A673 (cell line): ENCODE data around the gene ELOVL6. TPM values are rescaled to one million over a fixed set of nuclear protein-coding genes. Genes with fewer than 3 reads are reported as not detected.

ENCODE experiments used
- BruUV-seq: library from RNA; stranded (reverse); fragments of 400-500 nt; replicated peaks from 2 replicates; lab custom pipeline; 2021; lab: Mats Ljungman, UMichigan
- CTCF ChIA-PET: fragments of 300-600 bp; sonication (Branson Sonifier 250); formaldehyde crosslinking; loops from one replicate; lab custom pipeline; 2022; ENCODE audit warnings: antibody characterized with exemption; lab: Charles Lee
- POLR2A ChIA-PET: fragments of 300-600 bp; sonication (Branson Sonifier 250); formaldehyde crosslinking; loops from one replicate; lab custom pipeline; 2022; ENCODE audit warnings: antibody characterized with exemption; ENCODE audit not compliant: low non-redundant PET; lab: Charles Lee
- DNase-seq: peaks from one replicate; pipeline ENCODE4 v3.0.0-alpha.2; 2015; ENCODE audit warnings: low spot score
- H3K27ac ChIP-seq: fragments of 200-600 bp; sonication (generic); 2 replicates; pipeline ENCODE4 v1.5.1; 2016; ENCODE audit warnings: mixed run types, low read depth, mild to moderate bottlenecking, mixed read lengths, antibody characterized with exemption, low read length; ENCODE audit not compliant: poor library complexity, severe bottlenecking
- H3K27me3 ChIP-seq: fragments of 200-600 bp; sonication (generic); replicated peaks from 2 replicates; pipeline ENCODE4 v1.6.1; 2017; ENCODE audit warnings: mixed run types, low read depth, mild to moderate bottlenecking, mixed read lengths, antibody characterized with exemption, low read length; ENCODE audit not compliant: insufficient read depth, poor library complexity
- H3K36me3 ChIP-seq: fragments of 200-600 bp; sonication (generic); 2 replicates; pipeline ENCODE4 v1.6.1; 2016; ENCODE audit warnings: mixed run types, mild to moderate bottlenecking, mixed read lengths, antibody characterized with exemption, low read length; ENCODE audit not compliant: insufficient read depth, poor library complexity, severe bottlenecking
- H3K4me1 ChIP-seq: fragments of 200-600 bp; sonication (generic); 2 replicates; pipeline ENCODE4 v1.6.1; 2017; ENCODE audit warnings: mixed run types, mild to moderate bottlenecking, mixed read lengths, antibody characterized with exemption, low read length; ENCODE audit not compliant: insufficient read depth, poor library complexity, severe bottlenecking
- H3K4me3 ChIP-seq: fragments of 200-600 bp; sonication (generic); 2 replicates; pipeline ENCODE4 v1.5.1; 2016; ENCODE audit warnings: low read depth, mixed run types, mild to moderate bottlenecking, mixed read lengths, low read length; ENCODE audit not compliant: poor library complexity, severe bottlenecking
- H3K9me3 ChIP-seq: fragments of 200-600 bp; sonication (generic); 2 replicates; pipeline ENCODE4 v1.6.1; 2016; ENCODE audit warnings: mixed run types, low read depth, mild to moderate bottlenecking, mixed read lengths, antibody characterized with exemption, low read length; ENCODE audit not compliant: poor library complexity, severe bottlenecking
- CTCF ChIP-seq: fragments of 300-800, 200-600 bp; sonication (generic); conservative IDR thresholded peaks from 2 replicates; pipeline ENCODE4 v1.5.1; 2017; ENCODE audit warnings: low read depth, mild to moderate bottlenecking, antibody characterized with exemption, low read length, moderate library complexity, mixed read lengths
- EZH2 ChIP-seq: fragments of 200-600 bp; sonication (generic); IDR thresholded peaks from 2 replicates; pipeline ENCODE4 v1.6.1; 2017; ENCODE audit warnings: borderline replicate concordance, low read depth, mild to moderate bottlenecking, mixed read lengths, antibody characterized with exemption, low read length; ENCODE audit not compliant: poor library complexity, severe bottlenecking
- intact Hi-C: fragments of 100-400 bp; cut with micrococcal nuclease; formaldehyde crosslinking; loops from one replicate; pipeline ENCODE4 v1.10.0; 2022; ENCODE audit not compliant: unreplicated experiment
- total RNA-seq: library from RNA; stranded (reverse); gene quantifications from 2 replicates; pipeline ENCODE4 v1.2.3, GENCODE V29; 2021

The ELOVL6 gene
- total RNA-seq, 1 experiment from 2014 or later, result 50.0 TPM

GRCh38 chr4:110208419-110208818, 10.0 kb upstream of the ELOVL6 start:
- ChIA-PET CTCF (no interaction called here), POLR2A (no interaction called here)
- Histone ChIP-seq H3K4me3 (no peak overlapping the region), H3K27ac (no peak overlapping the region), H3K27me3 (no peaks in the 10 kb centered on the region), H3K36me3 (no peaks in the 10 kb centered on the region), H3K9me3 (no peaks in the 10 kb centered on the region), H3K4me1 (no peaks in the 10 kb centered on the region)
- intact Hi-C loops, result no loop called here
- no peak for DNase-seq
- no TSS peak for BruUV-seq
- TF ChIP-seq CTCF (no peak), EZH2 (no peak)

GRCh38 chr4:110207233-110207632, 8.8 kb upstream of the ELOVL6 start:
- BruUV-seq, result no TSS peak
- Histone ChIP-seq H3K27ac (no peak overlapping the region), H3K36me3 (no peaks in the 10 kb centered on the region), H3K9me3 (no peaks in the 10 kb centered on the region), H3K27me3 (no peaks in the 10 kb centered on the region), H3K4me3 (no peak overlapping the region), H3K4me1 (no peaks in the 10 kb centered on the region)
- POLR2A ChIA-PET, result no interaction called here
- TF ChIP-seq CTCF, result no peak
- no peak for TF ChIP-seq EZH2
- CTCF ChIA-PET, result no interaction called here
- intact Hi-C loops, result no loop called here
- no peak for DNase-seq

GRCh38 chr4:110202024-110202423, 3.6 kb upstream of the ELOVL6 start:
- no peak for DNase-seq
- no peak overlapping the region for H3K4me3 ChIP-seq
- no peaks in the 10 kb centered on the region for H3K27me3 ChIP-seq
- no peaks in the 10 kb centered on the region for H3K9me3 ChIP-seq
- H3K27ac ChIP-seq, result no peak overlapping the region
- intact Hi-C loops, result no loop called here
- H3K4me1 ChIP-seq, result no peaks in the 10 kb centered on the region
- no TSS peak for BruUV-seq
- TF ChIP-seq CTCF (no peak), EZH2 (no peak)
- ChIA-PET CTCF (no interaction called here), POLR2A (no interaction called here)
- H3K36me3 ChIP-seq, result no peaks in the 10 kb centered on the region
